HAP-1 (cell line): ENCODE measurements around the gene CEND1.

ENCODE experiments used
- DNase-seq, 2 experiments: peaks; one replicate each; pipeline ENCODE4 v3.0.0-alpha.2; 2016 to 2020; ENCODE audit warnings: low spot score in 2 of 2
- H3K27me3 ChIP-seq: fragments of 250-450 bp; sonication (Bioruptor Pico); 2 replicates; pipeline ENCODE4 v1.5.1; 2020; ENCODE audit warnings: low read depth, mild to moderate bottlenecking, moderate library complexity
- H3K36me3 ChIP-seq: fragments of 250-450 bp; sonication (Bioruptor Pico); replicated peaks from 2 replicates; pipeline ENCODE4 v1.5.1; 2020; ENCODE audit warnings: mild to moderate bottlenecking
- H3K4me1 ChIP-seq: fragments of 250-450 bp; sonication (Bioruptor Pico); 2 replicates; pipeline ENCODE4 v1.5.1; 2020; ENCODE audit warnings: mild to moderate bottlenecking
- H3K4me3 ChIP-seq: fragments of 250-450 bp; sonication (Bioruptor Pico); 2 replicates; pipeline ENCODE4 v1.5.1; 2020; ENCODE audit warnings: mild to moderate bottlenecking, moderate library complexity
- H3K9me3 ChIP-seq: fragments of 250-450 bp; sonication (Bioruptor Pico); 2 replicates; pipeline ENCODE4 v1.5.1; 2020; ENCODE audit warnings: mild to moderate bottlenecking, moderate library complexity
- in situ Hi-C: fragments of 300-500 bp; cut with MboI; formaldehyde crosslinking; loops from 3 replicates; pipeline ENCODE4 v1.14.3; 2020; ENCODE audit warnings: low sequenced_read_pairs, inconsistent platforms, mixed read lengths

CEND1 gene

GRCh38 chr11:811446-812245 is 21.8 kb upstream of the CEND1 start:
- no peaks in the 10 kb centered on the region for H3K9me3 ChIP-seq
- no peaks in the 10 kb centered on the region for H3K27me3 ChIP-seq
- H3K36me3 ChIP-seq, result peaks cover 48% of the 10 kb centered on the region
- in situ Hi-C loops, result no loop called here
- peak overlapping the region; percentile 98 for H3K4me3 ChIP-seq
- peak in 1 of 2 experiments; percentile 51 for DNase-seq
- peaks cover 16% of the 10 kb centered on the region for H3K4me1 ChIP-seq

DNA sequence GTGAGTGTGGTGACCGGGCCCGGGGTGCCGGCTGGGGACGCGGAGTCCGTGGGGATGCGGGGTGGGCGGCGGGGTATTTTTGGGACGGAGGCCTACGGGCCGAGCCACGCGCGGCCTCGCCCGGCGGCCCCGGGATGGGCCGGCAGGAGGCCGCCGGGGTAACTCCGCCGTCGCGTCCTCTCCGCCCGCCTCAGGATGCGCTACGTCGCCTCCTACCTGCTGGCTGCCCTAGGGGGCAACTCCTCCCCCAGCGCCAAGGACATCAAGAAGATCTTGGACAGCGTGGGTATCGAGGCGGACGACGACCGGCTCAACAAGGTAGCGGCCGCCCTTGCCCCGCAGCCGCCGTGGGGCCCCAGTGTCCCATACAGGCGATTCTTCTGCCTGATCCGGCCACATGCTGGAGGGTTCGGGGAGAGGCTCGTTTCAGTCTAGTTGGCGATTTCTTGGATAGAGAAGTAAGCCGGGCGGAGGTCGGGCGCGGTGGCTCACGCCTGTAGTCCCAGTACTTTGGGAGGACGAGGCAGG is 20.2 kb upstream of the CEND1 start:
- DNase-seq, result no peak
- Histone ChIP-seq H3K36me3 (peaks cover 48% of the 10 kb centered on the region), H3K9me3 (no peaks in the 10 kb centered on the region), H3K27me3 (no peaks in the 10 kb centered on the region), H3K4me1 (peaks cover 20% of the 10 kb centered on the region), H3K4me3 (peak overlapping the region; percentile 98)
- in situ Hi-C loops, result no loop called here

- H3K4me1 ChIP-seq, result peaks cover 20% of the 10 kb centered on the region
Observed at GRCh38 chr11:809287-810039, 19.6 kb upstream of the CEND1 start, which contains the start of gene RPLP2. RPLP2 (plus strand) TSS chr11:809967; CDS start chr11:810235, 268 bp downstream.

DNA sequence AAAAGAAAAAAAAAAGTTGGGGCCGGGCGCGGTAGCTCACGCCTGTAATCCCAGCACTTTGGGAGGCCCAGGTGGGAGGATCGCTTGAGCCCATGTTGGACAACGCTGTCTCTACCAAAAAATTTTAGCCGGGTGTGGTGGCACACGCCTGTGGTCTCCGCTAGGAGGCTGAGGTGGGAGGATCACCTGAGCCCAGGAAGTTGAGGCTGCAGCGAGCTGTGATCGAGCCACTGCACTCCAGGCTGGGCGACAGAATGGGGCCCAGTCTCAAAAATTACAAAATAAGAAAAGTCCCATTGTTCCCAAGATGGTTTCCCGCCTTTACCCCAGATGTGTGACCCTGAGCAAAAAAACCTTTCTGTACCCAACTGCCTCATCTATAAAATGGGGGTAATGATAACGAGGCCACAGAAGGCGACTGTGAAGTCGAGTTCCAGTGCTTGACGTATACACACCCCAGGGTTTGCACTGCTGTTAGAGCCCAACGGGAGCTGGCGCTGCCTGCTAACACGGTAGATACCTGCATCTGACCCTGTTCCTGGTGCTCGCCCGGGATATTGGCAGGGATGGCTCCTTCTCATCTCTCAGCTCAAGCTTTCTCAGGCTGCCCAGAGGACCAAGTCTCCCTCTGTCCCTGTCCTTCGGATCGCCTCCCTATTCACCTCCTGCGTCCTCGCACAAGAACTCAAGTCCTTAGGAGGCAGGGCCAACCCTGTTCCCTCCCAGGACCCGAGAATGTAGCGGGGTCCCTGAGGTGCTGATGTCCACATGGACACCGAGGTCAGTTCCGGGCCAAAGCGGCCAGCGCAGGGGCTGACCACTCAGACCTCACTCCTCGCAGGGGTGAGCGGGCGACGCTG is 18.8 kb upstream of the CEND1 start:
- H3K27me3 ChIP-seq, result no peaks in the 10 kb centered on the region
- H3K9me3 ChIP-seq, result no peaks in the 10 kb centered on the region
- H3K4me3 ChIP-seq, result peak overlapping the region; percentile 98
- peaks cover 43% of the 10 kb centered on the region for H3K36me3 ChIP-seq
- H3K4me1 ChIP-seq, result peaks cover 25% of the 10 kb centered on the region
- in situ Hi-C loops, result no loop called here
- no peak for DNase-seq

More at GRCh38 chr11:809287-810039, 19.6 kb upstream of the CEND1 start, which contains the start of gene RPLP2:
- no peaks in the 10 kb centered on the region for H3K9me3 ChIP-seq
- in situ Hi-C loops, result no loop called here
- peak; percentile 89 to 97 for DNase-seq
- H3K27me3 ChIP-seq, result no peaks in the 10 kb centered on the region
- peak within 1 kb of the TSS; percentile 98 for H3K4me3 ChIP-seq
- H3K36me3 ChIP-seq, result peaks cover 48% of the 10 kb centered on the region

DNA sequence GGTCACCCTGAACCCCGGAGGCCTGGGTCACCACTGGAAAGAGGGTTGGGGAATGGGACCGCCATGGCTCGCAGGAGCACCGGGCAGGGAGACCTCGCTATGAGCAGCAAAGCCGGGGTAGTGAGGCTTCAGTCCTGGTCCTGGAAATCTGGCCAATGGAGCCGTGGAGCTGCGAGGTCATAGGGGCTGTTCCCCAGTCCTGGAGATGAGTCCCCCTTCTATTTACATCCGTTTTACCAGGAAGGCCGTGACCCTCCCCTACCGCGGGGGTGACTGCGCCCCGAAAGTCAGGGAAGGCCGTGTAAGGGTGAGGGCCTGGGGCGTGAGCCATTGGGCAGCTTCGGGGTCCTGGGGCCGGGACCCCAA is 14.7 kb upstream of the CEND1 start:
- no peaks in the 10 kb centered on the region for H3K9me3 ChIP-seq
- in situ Hi-C loops, result no loop called here
- H3K36me3 ChIP-seq, result peaks cover 34% of the 10 kb centered on the region
- DNase-seq, result no peak
- peaks cover 20% of the 10 kb centered on the region for H3K4me1 ChIP-seq
- H3K4me3 ChIP-seq, result peak overlapping the region; percentile 41
- no peaks in the 10 kb centered on the region for H3K27me3 ChIP-seq

GRCh38 chr11:803770-804598 is 14.1 kb upstream of the CEND1 start:
- Histone ChIP-seq H3K36me3 (peaks cover 37% of the 10 kb centered on the region), H3K4me1 (peaks cover 20% of the 10 kb centered on the region), H3K27me3 (no peaks in the 10 kb centered on the region), H3K9me3 (no peaks in the 10 kb centered on the region), H3K4me3 (peak overlapping the region; percentile 41)
- in situ Hi-C loops, result no loop called here
- DNase-seq, result peak in 1 of 2 experiments; percentile 64

GRCh38 chr11:803467-803742 is 13.5 kb upstream of the CEND1 start:
- in situ Hi-C loops, result no loop called here
- DNase-seq, result no peak
- Histone ChIP-seq H3K4me3 (no peak overlapping the region), H3K9me3 (no peaks in the 10 kb centered on the region), H3K4me1 (peaks cover 18% of the 10 kb centered on the region), H3K27me3 (no peaks in the 10 kb centered on the region), H3K36me3 (peaks cover 36% of the 10 kb centered on the region)

DNA sequence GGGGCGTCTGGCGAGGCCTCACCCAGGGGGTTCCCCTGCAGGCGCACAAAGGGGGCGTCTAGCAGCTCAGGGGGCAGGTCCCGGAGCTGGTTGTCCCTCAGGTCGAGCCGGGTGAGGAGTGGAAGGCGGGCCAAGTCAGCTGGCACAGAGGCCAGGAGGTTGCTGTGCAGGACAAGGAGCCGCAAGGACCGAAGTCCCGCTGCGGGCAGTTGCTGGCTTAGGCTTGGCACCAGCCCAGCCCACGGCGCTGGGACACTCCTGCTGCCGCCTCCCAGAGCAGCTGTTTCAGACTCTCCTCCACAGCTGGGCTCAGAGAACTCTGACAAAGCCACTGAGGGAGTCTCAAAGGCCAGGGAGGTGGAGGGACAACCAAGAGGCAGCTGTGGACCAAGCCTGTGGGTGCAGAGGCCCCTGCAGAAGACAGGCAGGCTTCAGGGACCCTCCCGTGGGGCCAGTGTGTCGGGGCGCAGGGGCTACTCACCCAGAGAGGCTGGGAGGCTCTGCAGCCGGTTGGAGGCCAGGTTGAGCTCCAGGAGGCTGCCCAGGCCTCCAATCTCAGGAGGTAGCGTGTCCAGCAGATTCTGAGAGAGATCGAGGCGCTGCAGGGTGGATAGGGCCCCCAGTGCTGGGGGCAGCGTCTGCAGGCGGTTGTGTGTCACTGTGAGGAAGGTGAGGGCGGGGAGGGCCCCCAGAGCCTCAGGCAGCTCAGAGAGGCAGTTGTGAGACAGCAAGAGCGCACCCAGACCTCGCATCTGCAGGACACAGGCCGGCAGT is 13.0 kb upstream of the CEND1 start:
- Histone ChIP-seq H3K9me3 (no peaks in the 10 kb centered on the region), H3K27me3 (no peaks in the 10 kb centered on the region), H3K4me3 (no peak overlapping the region), H3K4me1 (peaks cover 13% of the 10 kb centered on the region), H3K36me3 (peaks cover 36% of the 10 kb centered on the region)
- DNase-seq, result no peak
- in situ Hi-C loops, result no loop called here

GRCh38 chr11:802018-802617 is 12.2 kb upstream of the CEND1 start:
- Histone ChIP-seq H3K27me3 (no peaks in the 10 kb centered on the region), H3K4me1 (peaks cover 10% of the 10 kb centered on the region), H3K4me3 (no peak overlapping the region), H3K36me3 (peaks cover 36% of the 10 kb centered on the region), H3K9me3 (no peaks in the 10 kb centered on the region)
- no peak for DNase-seq
- in situ Hi-C loops, result no loop called here

DNA sequence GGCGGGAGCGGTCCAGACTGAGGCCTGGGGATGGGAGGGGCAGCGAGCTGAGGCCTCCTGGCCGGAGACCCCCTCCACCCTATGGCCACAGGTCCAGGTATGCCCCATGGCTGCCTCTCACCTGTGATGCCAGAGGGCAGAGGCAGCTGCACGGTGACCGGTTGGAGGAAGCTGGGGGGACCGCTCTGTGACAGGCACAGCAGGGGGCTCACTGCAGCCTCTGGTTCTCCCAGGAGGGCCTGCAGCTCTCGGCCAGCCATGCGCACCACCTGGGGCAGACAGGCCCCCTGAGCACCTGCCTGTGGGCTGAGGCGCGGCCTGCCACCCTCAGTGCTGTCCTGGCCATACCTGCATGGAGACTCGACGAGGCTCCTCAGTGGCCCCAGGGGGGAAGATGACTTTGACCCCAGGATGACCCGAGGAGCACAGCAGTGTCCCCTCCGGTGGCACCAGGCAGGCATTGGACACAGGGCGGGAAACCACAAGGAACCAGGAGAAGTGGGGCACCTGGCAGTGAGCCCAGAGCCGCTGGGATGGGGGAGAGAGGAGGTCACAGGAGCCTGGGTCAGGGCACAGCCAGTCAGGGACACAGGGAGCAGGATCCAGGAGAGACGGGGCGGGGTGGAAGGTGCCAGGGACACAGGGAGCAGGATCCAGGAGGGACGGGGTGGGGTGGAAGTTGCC is 11.3 kb upstream of the CEND1 start:
- Histone ChIP-seq H3K27me3 (no peaks in the 10 kb centered on the region), H3K4me1 (peaks cover 18% of the 10 kb centered on the region), H3K9me3 (no peaks in the 10 kb centered on the region), H3K36me3 (peaks cover 36% of the 10 kb centered on the region), H3K4me3 (no peak overlapping the region)
- in situ Hi-C loops, result no loop called here
- no peak for DNase-seq

GRCh38 chr11:800473-800872 is 10.6 kb upstream of the CEND1 start:
- Histone ChIP-seq H3K4me1 (peaks cover 19% of the 10 kb centered on the region), H3K4me3 (no peak overlapping the region), H3K27me3 (no peaks in the 10 kb centered on the region), H3K36me3 (peaks cover 36% of the 10 kb centered on the region), H3K9me3 (no peaks in the 10 kb centered on the region)
- in situ Hi-C loops, result no loop called here
- DNase-seq, result no peak
